Measurements from ENCODE around the gene ARID1B.

ARID1B gene

DNA sequence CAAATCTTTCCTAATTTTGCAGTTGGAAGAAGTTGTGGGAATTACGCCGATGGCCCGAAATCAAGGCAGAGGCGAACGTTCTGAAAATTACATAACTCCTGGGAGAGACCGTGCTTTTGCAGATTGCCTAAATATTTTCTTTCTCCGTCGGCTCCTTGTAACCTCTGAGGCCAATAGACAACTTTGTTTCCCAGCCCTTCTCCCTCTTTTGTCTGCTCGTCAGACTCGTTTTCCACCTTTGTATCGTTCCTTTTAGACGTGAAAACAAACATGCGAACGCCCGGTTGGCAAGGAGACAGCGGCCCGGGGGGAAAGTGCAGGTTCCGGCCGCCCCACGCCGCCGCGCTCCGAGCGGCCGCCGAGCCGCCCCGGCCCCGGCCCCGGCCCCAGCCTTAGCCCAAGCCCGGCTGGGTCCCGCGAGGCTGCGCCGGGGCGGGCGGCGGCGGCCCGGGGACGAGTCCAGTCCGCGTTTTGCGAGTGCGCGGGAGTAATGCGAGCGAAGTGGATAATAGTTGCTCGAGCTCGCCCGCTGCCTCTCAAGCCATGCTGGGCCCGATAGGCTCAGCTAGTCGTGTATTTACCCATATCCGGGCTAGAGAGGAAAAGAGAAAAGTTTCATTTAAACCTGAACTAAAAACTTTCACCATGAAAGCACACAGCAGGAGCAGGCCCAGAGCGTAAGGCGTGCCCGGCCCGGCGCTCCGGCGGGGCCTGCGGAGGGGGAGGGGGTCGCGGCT is at the start of gene ARID1B:
Gene ARID1B, plus strand, starts transcription at position 539 of the 737 bp plus-strand sequence. CDS start 303 bp downstream, outside the sequence.
- no peaks in the 10 kb centered on the region for H3K9me3 ChIP-seq (ENCODE audit: low read length)
- H2AFZ ChIP-seq (ENCODE audit: low read depth, low read length): peak within 1 kb of the TSS; percentile 47
- peak within 1 kb of the TSS; percentile 93 for H3K4me3 ChIP-seq (ENCODE audit: low read length)
- H3K4me1 ChIP-seq (ENCODE audit: insufficient read depth, low read length): peaks cover 35% of the 10 kb centered on the region
- no peaks in the 10 kb centered on the region for H3K36me3 ChIP-seq (ENCODE audit: insufficient read depth, low read length)
- no peaks in the 10 kb centered on the region for H3K27me3 ChIP-seq (ENCODE audit: insufficient read depth, low read length)

DNA sequence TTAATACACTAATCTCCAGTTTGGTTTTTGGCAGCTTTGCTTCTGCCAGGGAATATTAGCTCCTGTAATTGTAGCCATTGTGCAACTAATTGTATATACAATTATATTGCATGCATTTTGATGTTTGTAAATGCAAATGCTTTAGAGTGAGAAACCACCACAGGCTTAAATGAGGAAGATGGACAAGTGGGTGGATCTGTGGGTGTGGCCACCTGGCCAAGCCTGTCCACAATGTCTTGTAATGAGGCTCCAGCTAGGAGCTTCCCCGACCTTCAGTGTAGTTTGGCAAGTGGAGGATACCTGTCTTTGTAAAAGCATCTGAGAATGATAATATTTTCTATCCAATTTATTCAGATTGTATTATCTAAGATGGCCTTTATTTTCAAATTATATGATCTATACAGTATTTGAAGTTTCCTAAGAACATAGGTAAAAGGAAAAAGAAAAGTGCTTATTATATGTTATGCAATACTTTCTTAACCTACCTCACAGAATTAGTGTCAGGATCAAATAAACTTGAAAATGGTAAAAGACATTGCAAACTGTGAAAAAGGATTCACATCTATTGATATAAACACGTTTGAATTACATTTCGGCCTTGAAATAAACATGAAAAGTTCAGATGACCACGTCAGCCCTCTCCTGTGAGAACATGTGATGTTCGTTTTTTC is 49.3 kb upstream of the ARID1B start:
- Histone ChIP-seq H3K36me3 (ENCODE audit: insufficient read depth, low read length) (no peaks in the 10 kb centered on the region), H3K27me3 (ENCODE audit: insufficient read depth, low read length) (no peaks in the 10 kb centered on the region), H3K4me1 (ENCODE audit: insufficient read depth, low read length) (no peaks in the 10 kb centered on the region), H3K9me3 (ENCODE audit: low read length) (no peaks in the 10 kb centered on the region), H2AFZ (ENCODE audit: low read depth, low read length) (no peak overlapping the region), H3K4me3 (ENCODE audit: low read length) (no peak overlapping the region)

DNA sequence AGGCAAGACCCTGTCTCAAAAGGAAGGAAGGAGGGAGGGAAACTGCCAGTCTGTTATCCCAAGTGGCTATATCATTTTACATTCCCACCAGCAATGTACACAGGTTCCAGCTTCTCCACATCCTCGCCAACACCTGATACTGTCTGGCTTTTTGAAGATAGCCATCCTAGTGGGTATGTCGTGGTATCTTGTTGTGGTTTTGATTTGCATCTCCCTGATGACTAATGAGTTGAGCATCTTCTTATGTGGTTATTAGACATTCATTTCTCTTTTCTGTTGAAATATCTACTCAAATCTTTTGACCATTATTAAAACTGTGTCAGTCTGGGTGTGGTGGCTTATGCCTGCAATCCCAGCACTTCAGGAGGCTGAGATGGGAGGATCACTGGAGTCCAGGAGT is 47.9 kb upstream of the ARID1B start:
- no peak overlapping the region for H2AFZ ChIP-seq (ENCODE audit: low read depth, low read length)
- H3K4me1 ChIP-seq (ENCODE audit: insufficient read depth, low read length): no peaks in the 10 kb centered on the region
- H3K9me3 ChIP-seq (ENCODE audit: low read length): no peaks in the 10 kb centered on the region
- no peaks in the 10 kb centered on the region for H3K36me3 ChIP-seq (ENCODE audit: insufficient read depth, low read length)
- H3K27me3 ChIP-seq (ENCODE audit: insufficient read depth, low read length): no peaks in the 10 kb centered on the region
- no peak overlapping the region for H3K4me3 ChIP-seq (ENCODE audit: low read length)

DNA sequence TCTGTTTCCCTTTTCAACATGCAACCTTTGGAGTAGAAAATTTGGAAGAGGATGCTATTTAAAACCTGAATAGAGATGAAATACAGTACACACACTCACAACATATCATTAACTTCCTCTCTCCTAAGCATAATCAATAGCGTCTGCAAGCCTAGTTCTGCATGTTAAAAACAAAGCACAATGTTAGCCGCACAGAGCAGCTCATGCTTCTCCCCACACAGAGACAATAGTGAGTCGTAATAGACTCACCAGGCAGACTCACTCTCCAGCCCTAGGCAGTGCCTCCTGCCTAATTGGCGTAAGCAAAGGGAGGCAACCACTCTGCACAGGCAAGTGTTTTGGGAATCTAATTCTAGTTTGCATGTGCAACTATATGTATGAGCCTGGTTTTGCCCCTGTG is 45.8 kb upstream of the ARID1B start:
- Histone ChIP-seq H3K4me3 (ENCODE audit: low read length) (no peak overlapping the region), H3K4me1 (ENCODE audit: insufficient read depth, low read length) (no peaks in the 10 kb centered on the region), H3K27me3 (ENCODE audit: insufficient read depth, low read length) (no peaks in the 10 kb centered on the region), H3K36me3 (ENCODE audit: insufficient read depth, low read length) (no peaks in the 10 kb centered on the region), H3K9me3 (ENCODE audit: low read length) (no peaks in the 10 kb centered on the region), H2AFZ (ENCODE audit: low read depth, low read length) (no peak overlapping the region)

DNA sequence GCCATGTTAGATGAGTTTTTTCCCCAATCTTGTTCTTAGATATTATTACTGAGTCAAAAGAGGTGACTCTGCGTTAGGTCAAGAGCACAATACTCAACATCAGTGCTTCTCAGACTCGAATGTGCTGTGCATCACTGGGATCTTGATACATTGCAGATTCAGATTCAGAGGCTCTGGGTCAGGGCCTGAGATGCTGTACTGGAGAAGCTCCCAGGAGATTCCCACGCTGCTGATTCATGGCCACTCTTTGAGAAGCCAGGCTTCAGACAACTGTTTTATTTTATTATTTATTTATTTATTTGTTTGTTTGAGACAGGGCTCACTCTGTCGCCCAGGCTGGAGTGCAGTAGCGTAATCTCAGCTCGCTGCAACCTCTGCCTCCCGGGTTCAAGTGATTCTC is 41.4 kb upstream of the ARID1B start:
- no peaks in the 10 kb centered on the region for H3K4me1 ChIP-seq (ENCODE audit: insufficient read depth, low read length)
- H3K27me3 ChIP-seq (ENCODE audit: insufficient read depth, low read length): no peaks in the 10 kb centered on the region
- H3K4me3 ChIP-seq (ENCODE audit: low read length): no peak overlapping the region
- no peaks in the 10 kb centered on the region for H3K36me3 ChIP-seq (ENCODE audit: insufficient read depth, low read length)
- no peak overlapping the region for H2AFZ ChIP-seq (ENCODE audit: low read depth, low read length)
- no peaks in the 10 kb centered on the region for H3K9me3 ChIP-seq (ENCODE audit: low read length)

DNA sequence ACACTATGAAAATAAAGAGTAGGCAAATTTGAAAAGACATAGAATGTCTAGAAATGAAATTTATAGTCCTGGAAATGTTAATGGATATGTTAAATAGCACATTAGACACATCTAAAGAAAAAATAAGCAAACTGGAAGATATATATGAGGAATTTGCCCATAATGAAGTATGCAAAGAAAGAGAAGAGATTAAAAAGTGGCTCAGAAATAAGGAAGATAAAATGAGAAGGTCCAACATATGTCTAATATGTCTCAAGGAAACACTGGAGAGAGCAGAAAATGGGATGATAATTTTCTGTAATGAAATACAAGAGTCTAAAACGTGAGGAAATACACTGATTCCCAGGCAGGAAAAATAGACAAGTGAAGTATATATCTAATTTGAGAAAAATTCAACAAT is 36.6 kb upstream of the ARID1B start:
- Histone ChIP-seq H3K36me3 (ENCODE audit: insufficient read depth, low read length) (no peaks in the 10 kb centered on the region), H3K27me3 (ENCODE audit: insufficient read depth, low read length) (no peaks in the 10 kb centered on the region), H3K9me3 (ENCODE audit: low read length) (no peaks in the 10 kb centered on the region), H3K4me3 (ENCODE audit: low read length) (no peak overlapping the region), H3K4me1 (ENCODE audit: insufficient read depth, low read length) (no peaks in the 10 kb centered on the region), H2AFZ (ENCODE audit: low read depth, low read length) (no peak overlapping the region)

DNA sequence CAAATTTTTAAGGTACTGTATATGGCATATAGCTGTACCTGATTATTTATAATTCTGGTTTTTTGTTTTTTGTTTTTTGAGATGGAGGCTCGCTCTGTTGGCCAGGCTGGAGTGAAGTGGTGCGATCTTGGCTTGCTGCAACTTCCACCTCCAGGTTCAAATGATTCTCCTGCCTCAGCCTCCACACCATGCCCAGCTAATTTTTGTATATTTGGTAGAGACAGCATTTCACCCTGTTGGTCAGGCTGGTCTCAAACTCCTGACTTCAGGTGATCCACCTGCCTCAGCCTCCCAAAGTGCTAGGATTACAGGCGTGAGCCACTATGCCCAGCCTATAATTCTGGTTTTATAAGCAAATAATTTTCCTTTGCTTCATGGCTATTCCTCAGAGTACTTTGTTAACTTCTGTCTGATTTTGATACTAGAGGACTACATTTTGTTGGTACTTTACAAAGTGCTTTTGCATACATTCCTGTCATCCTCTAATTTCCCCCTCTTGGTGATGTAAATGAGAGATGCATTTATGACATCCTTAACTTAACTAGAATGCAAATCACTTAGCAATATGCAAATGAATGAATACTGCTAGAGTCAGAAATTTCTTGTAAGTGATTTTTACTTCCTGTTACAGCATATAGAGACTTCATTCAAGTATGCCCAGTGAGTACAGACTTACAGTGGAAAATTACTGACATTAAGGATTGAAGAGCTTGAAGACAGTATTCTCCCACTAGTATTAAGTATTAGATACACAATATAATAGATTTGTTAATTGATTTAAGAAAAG is 35.7 kb upstream of the ARID1B start:
- no peaks in the 10 kb centered on the region for H3K36me3 ChIP-seq (ENCODE audit: insufficient read depth, low read length)
- H3K4me3 ChIP-seq (ENCODE audit: low read length): no peak overlapping the region
- no peak overlapping the region for H2AFZ ChIP-seq (ENCODE audit: low read depth, low read length)
- H3K9me3 ChIP-seq (ENCODE audit: low read length): no peaks in the 10 kb centered on the region
- H3K27me3 ChIP-seq (ENCODE audit: insufficient read depth, low read length): no peaks in the 10 kb centered on the region
- no peaks in the 10 kb centered on the region for H3K4me1 ChIP-seq (ENCODE audit: insufficient read depth, low read length)

DNA sequence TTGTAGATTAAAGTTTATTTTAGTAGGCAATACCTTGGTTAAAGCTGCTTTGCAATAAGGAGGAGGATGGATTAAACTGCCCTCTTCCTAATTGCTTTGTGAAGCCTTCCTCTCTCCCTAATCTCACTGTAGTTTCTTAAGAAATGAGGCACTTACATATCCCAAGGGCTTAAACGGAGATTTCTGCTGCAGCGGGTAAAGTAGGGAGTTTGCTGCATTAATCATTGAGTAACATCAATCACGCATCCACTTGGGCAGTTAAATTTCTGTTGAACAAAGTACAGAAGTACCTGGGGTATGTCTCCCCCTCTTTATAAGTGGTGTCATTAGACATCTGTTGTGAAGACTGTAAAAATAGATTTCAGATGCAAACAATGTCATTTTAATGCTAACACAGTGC is 29.5 kb upstream of the ARID1B start:
- Histone ChIP-seq H2AFZ (ENCODE audit: low read depth, low read length) (no peak overlapping the region), H3K4me3 (ENCODE audit: low read length) (no peak overlapping the region), H3K27me3 (ENCODE audit: insufficient read depth, low read length) (no peaks in the 10 kb centered on the region), H3K36me3 (ENCODE audit: insufficient read depth, low read length) (no peaks in the 10 kb centered on the region), H3K9me3 (ENCODE audit: low read length) (no peaks in the 10 kb centered on the region), H3K4me1 (ENCODE audit: insufficient read depth, low read length) (no peaks in the 10 kb centered on the region)

DNA sequence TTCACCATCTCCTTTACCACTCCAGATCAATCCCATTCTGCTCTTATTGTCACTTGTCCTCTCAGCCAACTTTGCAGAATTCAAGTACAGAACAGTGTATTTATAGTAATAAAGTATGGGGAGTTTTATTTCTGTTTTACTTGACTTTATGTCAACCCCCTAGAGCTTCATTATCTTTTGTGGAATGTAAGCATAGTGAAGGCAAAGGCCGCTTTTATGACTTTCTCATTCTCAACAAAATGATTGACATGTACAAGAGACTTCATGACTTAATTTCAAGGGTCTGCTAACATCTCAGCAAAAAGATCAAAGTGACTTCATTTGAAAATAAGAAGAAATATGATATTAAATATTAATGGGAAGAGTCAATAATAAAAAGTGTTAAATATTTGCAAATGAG is 28.7 kb upstream of the ARID1B start:
- H3K9me3 ChIP-seq (ENCODE audit: low read length): no peaks in the 10 kb centered on the region
- H2AFZ ChIP-seq (ENCODE audit: low read depth, low read length): no peak overlapping the region
- no peak overlapping the region for H3K4me3 ChIP-seq (ENCODE audit: low read length)
- H3K36me3 ChIP-seq (ENCODE audit: insufficient read depth, low read length): no peaks in the 10 kb centered on the region
- H3K27me3 ChIP-seq (ENCODE audit: insufficient read depth, low read length): no peaks in the 10 kb centered on the region
- no peaks in the 10 kb centered on the region for H3K4me1 ChIP-seq (ENCODE audit: insufficient read depth, low read length)

DNA sequence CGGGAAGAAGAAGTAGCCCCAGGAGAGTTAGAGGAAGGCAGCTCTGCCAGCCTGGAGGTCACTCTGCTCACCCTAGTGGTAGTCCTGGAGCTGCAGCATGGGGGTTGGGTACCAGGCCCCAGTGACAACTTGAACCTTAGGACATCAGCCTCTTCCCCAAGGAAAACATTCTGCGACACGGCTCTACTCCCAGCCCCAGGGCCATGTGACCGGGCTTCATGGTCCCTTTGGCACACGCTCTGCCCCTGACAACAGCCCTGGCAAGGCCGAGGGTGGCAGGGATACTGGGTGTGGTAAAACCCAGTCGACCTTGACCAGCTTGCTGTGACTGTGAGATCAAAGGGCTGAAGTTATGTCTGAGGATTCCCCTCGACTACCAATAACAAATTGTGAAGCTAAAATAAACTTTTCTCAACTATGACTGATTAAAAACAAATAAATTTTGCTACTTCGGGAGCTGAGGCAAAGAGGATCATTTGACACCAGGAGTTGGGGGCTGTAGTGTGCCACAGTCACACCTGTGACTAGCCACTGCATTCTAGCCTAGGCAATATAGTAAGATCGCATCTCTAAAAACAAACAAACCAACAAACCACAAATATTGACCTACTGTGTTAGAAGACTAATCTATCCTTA is 24.4 kb upstream of the ARID1B start:
- Histone ChIP-seq H3K9me3 (ENCODE audit: low read length) (no peaks in the 10 kb centered on the region), H2AFZ (ENCODE audit: low read depth, low read length) (no peak overlapping the region), H3K36me3 (ENCODE audit: insufficient read depth, low read length) (no peaks in the 10 kb centered on the region), H3K4me3 (ENCODE audit: low read length) (no peak overlapping the region), H3K4me1 (ENCODE audit: insufficient read depth, low read length) (no peaks in the 10 kb centered on the region), H3K27me3 (ENCODE audit: insufficient read depth, low read length) (no peaks in the 10 kb centered on the region)

DNA sequence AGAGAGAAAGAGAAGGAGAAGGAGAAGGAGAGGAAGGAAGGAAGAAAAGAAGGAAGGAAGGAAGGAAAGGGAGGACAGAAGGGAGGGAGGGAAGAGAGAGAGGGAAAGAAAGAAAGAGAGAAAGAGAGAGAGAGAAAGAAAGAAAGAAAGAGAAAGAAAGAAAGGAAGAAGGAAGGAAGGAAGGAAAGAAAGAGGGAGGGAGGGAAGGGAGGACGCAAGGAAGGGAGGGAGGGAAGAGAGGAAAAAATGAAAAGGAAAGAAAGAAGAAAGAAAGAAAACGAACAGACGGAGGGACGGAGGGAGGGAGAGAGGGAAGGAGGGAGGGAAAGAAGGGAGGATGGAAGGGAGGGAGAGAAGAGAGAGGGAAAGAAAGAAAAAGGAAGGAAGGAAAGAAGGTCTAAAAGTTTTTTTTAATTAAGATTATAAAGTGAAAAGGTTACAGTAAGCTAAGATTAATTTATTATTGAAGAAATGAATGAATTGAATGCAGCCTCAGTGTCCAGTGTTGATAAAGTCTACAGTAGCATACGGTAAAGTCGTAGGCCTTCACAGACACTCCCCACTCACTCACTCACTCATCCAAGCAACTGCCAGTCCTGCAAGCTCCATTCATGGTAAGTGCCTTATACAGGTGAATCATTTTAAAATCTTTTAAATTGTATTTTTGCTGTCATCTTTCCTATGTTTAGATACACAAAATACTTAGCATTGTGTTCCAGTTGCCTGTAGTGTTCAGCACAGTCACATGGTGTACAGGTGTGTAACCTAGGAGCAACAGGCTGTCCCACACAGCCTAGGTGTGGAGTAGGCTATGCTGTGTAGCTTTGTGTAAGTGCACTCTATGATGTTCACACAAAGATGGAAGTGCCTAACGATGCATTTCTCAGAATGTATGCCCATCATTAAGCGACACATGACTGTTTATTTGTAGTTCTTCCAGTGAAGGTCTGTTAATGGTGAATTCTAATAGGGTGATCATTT is 20.3 kb upstream of the ARID1B start:
- no peaks in the 10 kb centered on the region for H3K9me3 ChIP-seq (ENCODE audit: low read length)
- H2AFZ ChIP-seq (ENCODE audit: low read depth, low read length): no peak overlapping the region

DNA sequence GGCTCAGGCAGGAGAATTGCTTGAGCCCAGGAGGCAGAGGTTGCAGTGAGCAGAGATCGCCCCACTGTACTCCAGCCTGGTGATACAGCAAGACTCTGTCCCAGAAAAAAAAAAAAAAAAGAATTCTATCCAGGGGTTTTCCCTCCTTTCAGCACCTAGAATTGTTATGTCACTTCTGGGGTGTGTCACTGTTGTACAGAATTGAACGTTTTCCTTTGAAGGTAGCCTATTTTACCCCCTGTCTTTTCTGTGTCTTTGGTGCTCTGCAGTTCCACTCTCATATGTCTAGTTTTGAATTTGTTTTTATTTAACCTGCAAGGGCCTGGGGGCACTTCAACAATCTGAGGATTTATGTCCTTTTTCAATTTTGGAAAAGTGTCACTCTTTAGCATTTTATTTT is 19.3 kb upstream of the ARID1B start:
- H3K4me3 ChIP-seq (ENCODE audit: low read length): no peak overlapping the region
- no peaks in the 10 kb centered on the region for H3K27me3 ChIP-seq (ENCODE audit: insufficient read depth, low read length)
- H3K9me3 ChIP-seq (ENCODE audit: low read length): no peaks in the 10 kb centered on the region
- H2AFZ ChIP-seq (ENCODE audit: low read depth, low read length): no peak overlapping the region
- no peaks in the 10 kb centered on the region for H3K4me1 ChIP-seq (ENCODE audit: insufficient read depth, low read length)
- no peaks in the 10 kb centered on the region for H3K36me3 ChIP-seq (ENCODE audit: insufficient read depth, low read length)

More for the DNA sequence above, 20.3 kb upstream of the ARID1B start:
- no peaks in the 10 kb centered on the region for H3K27me3 ChIP-seq (ENCODE audit: insufficient read depth, low read length)
- H3K36me3 ChIP-seq (ENCODE audit: insufficient read depth, low read length): no peaks in the 10 kb centered on the region
- no peak overlapping the region for H3K4me3 ChIP-seq (ENCODE audit: low read length)
- no peaks in the 10 kb centered on the region for H3K4me1 ChIP-seq (ENCODE audit: insufficient read depth, low read length)
